GM12801 (cell line): ENCODE measurements around the gene CXCL3.

ENCODE experiments used
- CTCF ChIP-seq: IDR thresholded peaks from one replicate; pipeline ENCODE4 v1.5.1; 2011; ENCODE audit warnings: control low read depth; ENCODE audit not compliant: insufficient read length; ENCODE audit errors: extremely low read depth

The CXCL3 gene

GRCh38 chr4:74012130-74012529 lies 26.4 kb downstream of the CXCL3 start:
- TF ChIP-seq CTCF = no peak

- no peak for TF ChIP-seq CTCF
Observed at GRCh38 chr4:74009307-74009706, 29.2 kb downstream of the CXCL3 start.

- no peak for TF ChIP-seq CTCF
Observed at GRCh38 chr4:74006009-74006476, 32.4 kb downstream of the CXCL3 start.

- TF ChIP-seq CTCF = no peak
Observed at GRCh38 chr4:74005528-74005927, 33.0 kb downstream of the CXCL3 start.

GRCh38 chr4:74004668-74005067 lies 33.8 kb downstream of the CXCL3 start:
- no peak for TF ChIP-seq CTCF

GRCh38 chr4:74000301-74000700 lies 38.2 kb downstream of the CXCL3 start:
- no peak for TF ChIP-seq CTCF

GRCh38 chr4:73998040-73999011 lies 40.2 kb downstream of the CXCL3 start, which contains the start of gene CXCL5:
Gene CXCL5, minus strand, starts transcription at chr4:73998677. Its CDS starts 96 bp downstream, at chr4:73998581.
- no peak for TF ChIP-seq CTCF
